HG03060 (cell line): Measurements from ENCODE around the gene HPS1.

ENCODE experiments used
- ATAC-seq: cut with Tn5 transposase; IDR thresholded peaks from one replicate; pipeline ENCODE4 v1.9.1; 2021; ENCODE audit warnings: low read depth, moderate number of reproducible peaks; ENCODE audit not compliant: unreplicated experiment

The HPS1 gene

DNA sequence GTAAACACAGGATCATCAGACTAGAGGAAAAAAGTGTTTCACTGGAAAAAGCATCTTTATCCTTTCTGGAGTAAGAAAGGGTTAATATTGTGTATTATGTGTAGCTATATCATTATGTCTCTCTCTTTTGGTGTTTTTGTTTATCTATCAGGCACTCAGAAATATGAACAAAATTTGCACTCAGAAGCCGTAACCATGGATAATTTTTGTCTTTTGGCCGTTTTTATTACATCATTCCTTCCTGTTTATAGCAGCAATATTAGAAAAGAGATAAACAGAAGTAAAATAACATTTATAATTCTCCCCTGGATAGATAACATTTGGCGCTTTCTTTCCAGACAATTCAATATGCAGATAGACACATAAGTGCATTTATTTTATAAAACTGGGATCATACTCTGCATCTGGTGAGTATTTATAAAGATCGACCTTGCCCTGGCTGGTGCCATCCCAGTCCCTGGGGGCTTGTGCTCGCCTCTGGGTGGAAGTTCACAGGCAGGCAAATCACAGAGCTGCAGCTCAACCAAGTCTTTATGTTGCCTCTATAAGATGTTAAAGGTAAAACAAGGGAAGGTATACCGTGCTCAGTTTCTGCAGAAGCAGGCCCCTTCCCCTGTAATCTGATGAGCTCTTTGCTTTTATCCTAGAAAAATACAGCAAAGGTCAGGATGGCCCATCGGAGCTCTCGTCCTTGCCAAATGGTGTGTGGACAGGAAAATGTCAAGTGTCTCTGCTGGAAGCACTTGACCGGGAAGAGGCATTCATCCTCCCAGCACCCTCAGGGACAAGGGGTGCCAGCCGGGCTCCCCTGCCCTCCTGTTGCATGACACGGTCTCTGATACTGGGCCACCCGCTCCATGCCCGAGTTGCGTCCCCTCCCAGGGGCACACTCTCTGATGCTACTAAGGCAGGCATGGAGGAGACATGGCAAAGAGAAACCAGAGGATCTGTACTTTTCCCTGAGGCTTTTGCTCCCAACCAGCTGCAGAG lies 75.6 kb downstream of the HPS1 start:
- ATAC-seq, result no peak

DNA sequence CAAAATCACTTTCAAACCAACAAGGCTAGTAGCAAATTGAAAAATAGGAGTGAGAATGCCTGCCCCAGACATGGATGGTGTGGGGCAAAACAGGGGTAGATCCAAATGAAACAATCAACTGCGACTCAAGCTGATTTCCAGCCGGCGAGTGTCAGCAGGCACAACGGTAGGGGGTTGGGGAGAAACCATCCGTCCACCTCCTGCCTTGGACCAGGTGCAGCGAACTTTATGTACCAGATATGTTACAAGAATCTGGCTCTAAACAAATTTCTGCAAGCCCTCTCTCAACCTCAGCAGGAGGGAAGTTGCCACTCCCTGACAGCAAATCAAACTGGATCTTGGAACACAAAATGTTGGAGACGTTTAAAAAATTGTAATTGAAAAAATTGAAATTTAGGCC lies 76.9 kb downstream of the HPS1 start:
- no peak for ATAC-seq

GRCh38 chr10:98368644-98369043 lies 78.1 kb downstream of the HPS1 start:
- no peak for ATAC-seq

- no peak for ATAC-seq
Measured at GRCh38 chr10:98367604-98368451, 78.9 kb downstream of the HPS1 start.
